AG08395 (cell line): ENCODE measurements around the gene IKZF5.

Experiments
- DNase-seq: peaks from one replicate; pipeline ENCODE4 v3.0.0; 2012; ENCODE audit warnings: mixed read lengths, low spot score

IKZF5 gene

GRCh38 chr10:123008355-123009104 is at the start of gene IKZF5, which contains the start of gene ACADSB:
Gene IKZF5, minus strand, starts transcription at chr10:123008795. Its CDS starts 10,170 bp downstream, at chr10:122998625.
Gene ACADSB, plus strand, starts transcription at chr10:123009006. Its CDS starts 24 bp downstream, at chr10:123009030.
- DNase-seq, result peak; percentile 100

- no peak for DNase-seq
Measured at GRCh38 chr10:123057968-123058367, 49.4 kb upstream of the IKZF5 start.

- no peak for DNase-seq
Measured at GRCh38 chr10:123045961-123046731, 37.6 kb upstream of the IKZF5 start.

GRCh38 chr10:123044391-123044790 is 35.8 kb upstream of the IKZF5 start:
- no peak for DNase-seq

- peak; percentile 71 for DNase-seq
Measured at GRCh38 chr10:123043409-123043925, 34.9 kb upstream of the IKZF5 start.

GRCh38 chr10:123042708-123043408 is 34.3 kb upstream of the IKZF5 start:
- DNase-seq, result no peak

- no peak for DNase-seq
Measured at GRCh38 chr10:123039632-123039930, 31.0 kb upstream of the IKZF5 start.

- no peak for DNase-seq
Measured at GRCh38 chr10:123038782-123039631, 30.4 kb upstream of the IKZF5 start.

GRCh38 chr10:123035467-123036086 is 27.0 kb upstream of the IKZF5 start:
- no peak for DNase-seq

GRCh38 chr10:123034332-123034731 is 25.7 kb upstream of the IKZF5 start:
- DNase-seq, result no peak

GRCh38 chr10:123031124-123031523 is 22.5 kb upstream of the IKZF5 start:
- DNase-seq, result no peak

GRCh38 chr10:123027861-123028260 is 19.3 kb upstream of the IKZF5 start:
- DNase-seq, result no peak

- no peak for DNase-seq
Measured at GRCh38 chr10:123026302-123026701, 17.7 kb upstream of the IKZF5 start.

GRCh38 chr10:123024540-123024939 is 15.9 kb upstream of the IKZF5 start:
- DNase-seq, result no peak

- DNase-seq, result no peak
Measured at GRCh38 chr10:123021517-123021916, 12.9 kb upstream of the IKZF5 start.

- no peak for DNase-seq
Measured at GRCh38 chr10:123019941-123020703, 11.5 kb upstream of the IKZF5 start.

- no peak for DNase-seq
Measured at GRCh38 chr10:123019264-123019663, 10.7 kb upstream of the IKZF5 start.

- DNase-seq, result no peak
Measured at GRCh38 chr10:123018531-123018930, 9.9 kb upstream of the IKZF5 start.

- no peak for DNase-seq
Measured at GRCh38 chr10:123017421-123018165, 9.0 kb upstream of the IKZF5 start.

- DNase-seq, result no peak
Measured at GRCh38 chr10:123016228-123016627, 7.6 kb upstream of the IKZF5 start.
